ENCODE data around the gene RASSF7.

The RASSF7 gene

DNA sequence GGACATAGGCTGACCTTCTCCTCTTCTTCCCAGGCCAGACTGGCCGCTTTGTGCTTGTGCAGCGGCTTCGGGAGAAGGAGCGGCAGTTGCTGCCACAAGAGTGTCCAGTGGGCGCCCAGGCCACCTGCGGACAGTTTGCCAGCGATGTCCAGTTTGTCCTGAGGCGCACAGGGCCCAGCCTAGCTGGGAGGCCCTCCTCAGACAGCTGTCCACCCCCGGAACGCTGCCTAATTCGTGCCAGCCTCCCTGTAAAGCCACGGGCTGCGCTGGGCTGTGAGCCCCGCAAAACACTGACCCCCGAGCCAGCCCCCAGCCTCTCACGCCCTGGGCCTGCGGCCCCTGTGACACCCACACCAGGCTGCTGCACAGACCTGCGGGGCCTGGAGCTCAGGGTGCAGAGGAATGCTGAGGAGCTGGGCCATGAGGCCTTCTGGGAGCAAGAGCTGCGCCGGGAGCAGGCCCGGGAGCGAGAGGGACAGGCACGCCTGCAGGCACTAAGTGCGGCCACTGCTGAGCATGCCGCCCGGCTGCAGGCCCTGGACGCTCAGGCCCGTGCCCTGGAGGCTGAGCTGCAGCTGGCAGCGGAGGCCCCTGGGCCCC, 1.4 kb downstream of the RASSF7 start:
- CTCF ChIA-PET: no interaction called here

DNA sequence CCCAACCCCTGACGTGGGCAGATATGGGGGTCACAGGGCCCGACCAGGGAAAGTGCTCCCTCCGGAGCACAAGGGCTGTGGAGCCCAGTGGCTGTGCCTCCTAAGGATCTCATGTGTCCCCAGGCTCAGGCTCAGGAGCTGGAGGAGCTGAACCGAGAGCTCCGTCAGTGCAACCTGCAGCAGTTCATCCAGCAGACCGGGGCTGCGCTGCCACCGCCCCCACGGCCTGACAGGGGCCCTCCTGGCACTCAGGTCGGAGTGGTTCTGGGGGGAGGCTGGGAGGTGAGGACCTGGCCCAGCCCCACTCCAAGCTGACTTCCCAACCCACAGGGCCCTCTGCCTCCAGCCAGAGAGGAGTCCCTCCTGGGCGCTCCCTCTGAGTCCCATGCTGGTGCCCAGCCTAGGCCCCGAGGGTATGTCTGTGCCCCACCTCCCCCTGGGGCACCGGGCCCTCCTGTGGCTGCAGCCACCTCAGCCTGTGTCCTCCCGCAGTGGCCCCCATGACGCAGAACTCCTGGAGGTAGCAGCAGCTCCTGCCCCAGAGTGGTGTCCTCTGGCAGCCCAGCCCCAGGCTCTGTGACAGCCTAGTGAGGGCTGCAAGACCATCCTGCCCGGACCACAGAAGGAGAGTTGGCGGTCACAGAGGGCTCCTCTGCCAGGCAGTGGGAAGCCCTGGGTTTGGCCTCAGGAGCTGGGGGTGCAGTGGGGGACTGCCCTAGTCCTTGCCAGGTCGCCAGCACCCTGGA, 2.5 kb downstream of the RASSF7 start:
- CTCF ChIA-PET: no interaction called here
- no peak for DNase-seq (ENCODE audit: extremely low spot score)
- POLR2A ChIA-PET: interaction anchor here (0.8 to 1.3 kb wide), 2 partner anchors 9 to 13 kb away, joined by 3 to 4 read pairs; partner anchors contain the start of gene PHRF1
- TF ChIP-seq CTBP1 (IDR thresholded peaks at IDR 0.05; ENCODE audit: borderline replicate concordance) (no peak), BHLHE40 (IDR thresholded peaks at IDR 0.05; ENCODE audit: borderline replicate concordance) (no peak), L3MBTL2 (conservative IDR thresholded peaks at IDR 0.05) (no peak), NFRKB (IDR thresholded peaks at IDR 0.05) (no peak), FOXM1 (IDR thresholded peaks at IDR 0.05; ENCODE audit: borderline replicate concordance) (no peak), ELF4 (IDR thresholded peaks at IDR 0.05) (no peak), LEF1 (IDR thresholded peaks at IDR 0.05; ENCODE audit: borderline replicate concordance) (no peak), ARNT (IDR thresholded peaks at IDR 0.05) (no peak), TARDBP (IDR thresholded peaks at IDR 0.05) (no peak), ZNF384 (IDR thresholded peaks at IDR 0.05) (no peak), SP1 (IDR thresholded peaks at IDR 0.05) (no peak), SUZ12 (IDR thresholded peaks at IDR 0.05) (no peak), FOXK2 (IDR thresholded peaks at IDR 0.05) (no peak)
- TF ChIP-seq, protein P1, sequence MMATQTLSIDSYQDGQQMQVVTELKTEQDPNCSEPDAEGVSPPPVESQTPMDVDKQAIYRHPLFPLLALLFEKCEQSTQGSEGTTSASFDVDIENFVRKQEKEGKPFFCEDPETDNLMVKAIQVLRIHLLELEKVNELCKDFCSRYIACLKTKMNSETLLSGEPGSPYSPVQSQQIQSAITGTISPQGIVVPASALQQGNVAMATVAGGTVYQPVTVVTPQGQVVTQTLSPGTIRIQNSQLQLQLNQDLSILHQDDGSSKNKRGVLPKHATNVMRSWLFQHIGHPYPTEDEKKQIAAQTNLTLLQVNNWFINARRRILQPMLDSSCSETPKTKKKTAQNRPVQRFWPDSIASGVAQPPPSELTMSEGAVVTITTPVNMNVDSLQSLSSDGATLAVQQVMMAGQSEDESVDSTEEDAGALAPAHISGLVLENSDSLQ (IDR thresholded peaks at IDR 0.05): no peak

More for the DNA sequence above, 1.4 kb downstream of the RASSF7 start:
- TF ChIP-seq LEF1 (IDR thresholded peaks at IDR 0.05; ENCODE audit: borderline replicate concordance): no peak
- no peak for TF ChIP-seq HDGF (IDR thresholded peaks at IDR 0.05; ENCODE audit: borderline replicate concordance)
- TF ChIP-seq ARNT (IDR thresholded peaks at IDR 0.05): no peak
- TF ChIP-seq TARDBP (IDR thresholded peaks at IDR 0.05): no peak
- TF ChIP-seq, protein P1 (IDR thresholded peaks at IDR 0.05): no peak
- TF ChIP-seq SUZ12 (IDR thresholded peaks at IDR 0.05): no peak
- TF ChIP-seq ELF4 (IDR thresholded peaks at IDR 0.05): no peak
- TF ChIP-seq SP1 (IDR thresholded peaks at IDR 0.05): no peak
- POLR2A ChIA-PET: interaction anchor here (0.8 to 1.4 kb wide), 3 partner anchors 14 to 55 kb away, joined by 3 read pairs; partner anchors contain the start of genes PHRF1 and RNH1
- no peak for DNase-seq (ENCODE audit: extremely low spot score)

- CTCF ChIA-PET: no interaction called here
- TF ChIP-seq BHLHE40 (IDR thresholded peaks at IDR 0.05; ENCODE audit: borderline replicate concordance) (no peak), ELF4 (IDR thresholded peaks at IDR 0.05) (no peak), FOXK2 (IDR thresholded peaks at IDR 0.05) (no peak), LEF1 (IDR thresholded peaks at IDR 0.05; ENCODE audit: borderline replicate concordance) (no peak), ZNF384 (IDR thresholded peaks at IDR 0.05) (no peak), CTBP1 (IDR thresholded peaks at IDR 0.05; ENCODE audit: borderline replicate concordance) (no peak), NFRKB (IDR thresholded peaks at IDR 0.05) (no peak), FOXM1 (IDR thresholded peaks at IDR 0.05; ENCODE audit: borderline replicate concordance) (no peak), SP1 (IDR thresholded peaks at IDR 0.05) (no peak), FOXA1 (IDR thresholded peaks at IDR 0.05) (no peak), HDGF (IDR thresholded peaks at IDR 0.05; ENCODE audit: borderline replicate concordance) (no peak), TARDBP (IDR thresholded peaks at IDR 0.05) (no peak), SUZ12 (IDR thresholded peaks at IDR 0.05) (no peak), ARNT (IDR thresholded peaks at IDR 0.05) (no peak), L3MBTL2 (conservative IDR thresholded peaks at IDR 0.05) (no peak)
- TF ChIP-seq, protein P1 (IDR thresholded peaks at IDR 0.05): no peak
These were observed 3.2 kb downstream of the RASSF7 start for GRCh38 chr11:563812-564578.

DNA sequence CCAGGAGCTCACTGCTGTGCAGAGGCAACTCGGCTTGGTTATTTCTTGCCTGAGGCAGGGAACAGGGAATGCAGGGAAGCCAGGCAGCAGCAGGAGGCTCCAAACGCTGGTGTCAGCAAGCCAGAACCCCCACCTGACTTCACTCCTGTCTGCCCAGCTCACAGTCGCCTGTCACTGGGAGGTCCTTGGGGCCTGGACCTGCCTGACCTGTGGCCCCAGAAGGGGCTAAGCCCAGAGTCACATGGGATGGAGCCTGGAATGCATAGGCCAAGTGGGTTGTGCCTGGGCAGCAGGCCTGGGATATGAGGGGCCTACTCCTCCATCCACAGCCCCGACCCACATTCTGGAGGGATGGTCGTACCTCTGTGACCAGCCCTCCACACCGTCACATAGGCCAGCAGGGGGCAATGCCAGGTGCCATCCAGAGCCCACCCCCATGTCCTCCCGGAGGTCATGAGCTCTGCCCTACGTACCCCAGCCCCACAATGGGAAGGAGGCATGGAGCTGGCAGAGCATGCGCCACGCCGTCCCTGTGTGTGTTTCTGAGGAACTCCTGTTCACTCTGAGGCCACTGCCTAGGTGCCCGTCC, 5.2 kb downstream of the RASSF7 start:
- ChIA-PET CTCF (interaction anchor here (0.8 to 1.6 kb wide), 2 partner anchors 10 to 12 kb away, joined by 3 to 4 read pairs; no protein-coding TSS in a partner anchor), POLR2A (interaction anchor here (0.8 to 3.4 kb wide), 4 partner anchors 10 to 30 kb away, joined by 3 to 17 read pairs (median 3); partner anchors contain the start of genes HRAS and PHRF1)
- TF ChIP-seq FOXA1 (IDR thresholded peaks at IDR 0.05) (no peak), ZNF384 (IDR thresholded peaks at IDR 0.05) (no peak), ELF4 (IDR thresholded peaks at IDR 0.05) (no peak), BHLHE40 (IDR thresholded peaks at IDR 0.05; ENCODE audit: borderline replicate concordance) (no peak), ARNT (IDR thresholded peaks at IDR 0.05) (no peak), LEF1 (IDR thresholded peaks at IDR 0.05; ENCODE audit: borderline replicate concordance) (no peak), SUZ12 (IDR thresholded peaks at IDR 0.05) (no peak), FOXM1 (IDR thresholded peaks at IDR 0.05; ENCODE audit: borderline replicate concordance) (no peak), TARDBP (IDR thresholded peaks at IDR 0.05) (no peak), NFRKB (IDR thresholded peaks at IDR 0.05) (no peak), CTBP1 (IDR thresholded peaks at IDR 0.05; ENCODE audit: borderline replicate concordance) (no peak), SP1 (IDR thresholded peaks at IDR 0.05) (no peak)
- TF ChIP-seq, protein P1 (IDR thresholded peaks at IDR 0.05): no peak
- no peak for DNase-seq (ENCODE audit: extremely low spot score)

More at GRCh38 chr11:563812-564578, 3.2 kb downstream of the RASSF7 start:
- no peak for DNase-seq (ENCODE audit: extremely low spot score)
- POLR2A ChIA-PET: interaction anchor here (0.8 to 3.4 kb wide), 2 partner anchors 10 to 12 kb away, joined by 3 to 17 read pairs (median 4); partner anchors contain the start of gene PHRF1

Measured in HEK293T (cell line).